GOT3 (cell line): Measurements from ENCODE around the gene TMEM239.
"Not testable (repeated sequence)": the region's sequence is repeated elsewhere in the genome, so short reads cannot be mapped to it uniquely, and the experiment has no call there.

Experiments
- DNase-seq: peaks from one replicate; lab custom pipeline; 2025; ENCODE audit warnings: mixed read lengths; lab: John Stamatoyannopoulos, UW

TMEM239 gene

DNA sequence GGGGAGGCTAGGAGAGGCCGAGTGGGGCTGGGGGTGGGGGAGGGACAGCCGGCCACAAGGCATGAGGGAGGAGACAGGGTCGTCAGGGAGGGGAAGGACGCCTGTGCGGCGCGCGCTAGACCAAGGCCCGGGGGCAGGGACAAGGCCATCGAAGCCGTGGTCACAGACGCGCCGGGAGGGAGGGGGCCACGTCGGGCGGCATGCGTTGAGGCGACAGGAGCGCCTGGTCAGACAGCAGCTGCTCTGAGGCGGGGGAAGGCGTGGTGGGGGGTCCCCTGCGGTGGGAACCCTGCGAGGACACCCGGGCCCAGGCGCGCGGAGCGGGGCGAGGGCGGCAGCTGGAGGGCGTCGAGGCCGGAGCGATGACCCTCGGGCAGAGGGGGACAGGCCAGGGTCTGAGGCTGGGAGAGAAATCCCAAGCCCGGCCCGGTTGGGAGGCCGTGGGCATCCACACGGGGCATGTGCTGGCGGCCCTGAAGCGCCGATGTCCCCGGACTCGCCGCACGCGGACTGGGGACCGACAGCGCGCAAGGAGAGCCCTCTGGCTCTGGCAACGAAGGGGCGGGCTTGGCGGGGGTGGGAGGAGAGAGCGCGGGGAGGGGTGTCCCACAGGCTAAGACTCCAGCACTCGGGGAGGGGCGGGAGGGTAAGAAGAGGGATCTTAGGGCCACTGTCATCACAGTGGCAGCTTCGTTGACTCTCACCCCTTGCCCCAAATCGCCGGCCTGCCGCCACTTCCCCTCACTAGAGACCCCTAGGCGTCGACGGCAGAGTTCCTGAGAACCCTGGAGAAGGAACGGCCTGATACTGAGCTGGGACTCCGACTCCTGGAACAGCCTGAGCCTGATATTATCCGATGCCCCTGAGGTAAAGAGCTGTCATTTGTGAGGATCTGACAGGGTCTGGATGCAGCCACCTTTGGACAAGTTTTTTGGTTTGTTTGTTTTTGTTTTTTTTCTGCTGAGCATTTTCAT, 5.0 kb downstream of the TMEM239 start:
- no peak for DNase-seq

DNA sequence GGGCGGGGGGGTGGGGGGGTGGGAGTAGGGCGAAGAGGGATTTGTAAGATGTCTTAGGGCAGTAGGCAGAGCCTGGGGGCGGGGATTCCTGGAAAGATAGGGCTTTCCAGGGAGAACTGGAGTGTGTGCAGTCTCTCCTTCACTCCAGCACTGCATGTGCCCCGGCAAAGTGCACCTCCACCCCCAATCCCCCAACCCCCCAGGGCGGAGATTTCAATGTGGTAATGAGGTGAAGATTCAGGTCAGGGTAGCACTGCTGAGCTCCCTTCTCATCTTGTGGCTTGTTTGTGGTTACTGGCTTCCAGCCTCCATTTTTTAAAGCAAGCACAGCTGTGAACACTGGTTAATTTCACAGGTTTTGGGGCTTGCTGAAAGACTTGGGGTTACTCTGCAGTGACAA, 5.9 kb downstream of the TMEM239 start:
- no peak for DNase-seq

DNA sequence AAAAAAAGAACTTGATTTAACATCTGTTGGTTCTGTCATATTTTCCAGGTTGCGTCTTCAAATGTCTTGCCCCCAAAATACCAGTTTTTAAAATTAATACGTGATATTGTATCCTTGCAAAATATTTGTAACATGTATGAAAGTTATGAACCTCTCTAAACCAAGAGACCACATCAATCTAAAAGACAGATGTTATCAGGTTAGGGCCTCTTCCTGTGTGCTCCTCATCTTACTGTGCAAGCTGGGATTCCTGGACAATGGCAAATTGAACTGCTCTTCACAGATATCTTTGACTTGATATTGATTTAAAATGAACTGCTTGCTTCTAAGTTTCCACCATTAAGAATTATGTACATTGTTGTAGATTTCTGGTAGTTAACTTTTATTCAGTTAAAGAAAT, 9.6 kb downstream of the TMEM239 start:
- DNase-seq = no peak

DNA sequence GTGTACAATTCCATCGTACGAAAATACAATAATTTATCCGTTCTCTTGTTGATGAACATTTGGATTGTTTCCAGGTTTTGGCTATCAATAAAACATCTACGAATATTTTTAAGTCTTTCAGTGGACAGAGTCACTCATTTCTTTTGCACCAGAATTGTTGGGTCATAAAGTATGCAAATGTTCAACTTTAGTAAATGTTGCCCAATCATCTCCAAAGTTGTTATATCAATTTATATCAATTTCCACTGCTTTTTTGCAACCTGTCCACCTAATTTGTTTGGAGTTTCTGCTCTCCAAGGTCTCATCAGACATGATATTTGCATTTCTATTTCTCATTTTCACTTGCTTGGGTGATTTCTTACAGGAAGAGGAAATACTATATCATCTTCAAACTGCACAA, 10.5 kb downstream of the TMEM239 start:
- no peak for DNase-seq

DNA sequence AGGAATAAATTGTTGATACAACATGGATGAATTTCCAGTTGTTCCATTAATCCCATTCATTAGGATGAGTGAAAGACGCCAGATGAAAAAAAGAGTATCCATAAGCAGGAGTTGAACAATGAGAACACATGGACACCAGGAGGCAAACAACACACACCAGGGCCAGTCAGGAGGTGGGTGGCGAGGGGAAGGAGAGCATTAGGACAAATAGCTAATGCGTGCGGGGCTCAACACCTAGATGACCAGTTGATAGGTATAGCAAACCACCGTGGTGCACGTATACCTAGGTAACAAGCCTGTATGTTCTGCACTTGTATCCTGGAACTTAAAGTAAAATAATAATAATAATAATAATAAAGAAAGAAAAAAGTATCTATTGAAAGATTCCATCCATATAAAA, 13.2 kb downstream of the TMEM239 start:
- no peak for DNase-seq

DNA sequence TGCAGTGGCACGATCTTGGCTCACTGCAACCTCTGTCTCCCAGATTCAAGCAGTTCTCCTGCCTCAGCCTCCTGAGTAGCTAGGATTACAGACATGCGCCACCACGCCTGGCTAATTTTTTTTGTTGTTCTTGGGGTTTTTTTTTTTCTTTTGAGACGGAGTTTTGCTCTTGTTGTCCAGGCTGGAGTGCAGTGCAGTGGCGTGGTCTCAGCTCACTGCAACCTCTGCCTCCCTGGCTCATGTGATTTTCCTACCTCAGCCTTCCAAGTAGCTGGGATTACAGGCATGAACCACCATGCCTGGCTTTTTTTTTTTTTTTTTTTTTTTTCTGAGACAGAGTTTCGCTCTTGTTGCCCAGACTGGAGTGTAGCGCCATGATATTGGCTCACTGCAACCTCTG, 15.0 kb downstream of the TMEM239 start:
- not testable (repeated sequence) for DNase-seq

DNA sequence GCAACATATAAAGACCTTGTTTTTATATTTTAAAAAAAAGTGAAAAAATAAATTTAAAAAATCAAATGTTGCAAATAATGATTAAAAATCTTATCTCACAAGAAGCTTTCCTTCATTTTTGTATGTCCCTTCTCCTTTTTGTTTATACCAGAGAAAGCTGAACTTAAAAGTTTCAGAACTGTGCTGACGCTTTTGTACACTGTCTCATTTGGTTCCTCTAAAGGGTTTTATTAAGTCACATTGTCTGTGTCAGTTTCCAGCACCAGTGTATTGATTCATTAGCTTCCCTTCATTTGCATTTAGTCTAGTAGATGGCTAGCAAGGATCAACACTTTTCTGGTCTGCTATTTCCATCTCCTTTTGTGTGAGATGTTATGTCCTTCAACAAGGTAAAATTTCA, 17.6 kb downstream of the TMEM239 start:
- no peak for DNase-seq

DNA sequence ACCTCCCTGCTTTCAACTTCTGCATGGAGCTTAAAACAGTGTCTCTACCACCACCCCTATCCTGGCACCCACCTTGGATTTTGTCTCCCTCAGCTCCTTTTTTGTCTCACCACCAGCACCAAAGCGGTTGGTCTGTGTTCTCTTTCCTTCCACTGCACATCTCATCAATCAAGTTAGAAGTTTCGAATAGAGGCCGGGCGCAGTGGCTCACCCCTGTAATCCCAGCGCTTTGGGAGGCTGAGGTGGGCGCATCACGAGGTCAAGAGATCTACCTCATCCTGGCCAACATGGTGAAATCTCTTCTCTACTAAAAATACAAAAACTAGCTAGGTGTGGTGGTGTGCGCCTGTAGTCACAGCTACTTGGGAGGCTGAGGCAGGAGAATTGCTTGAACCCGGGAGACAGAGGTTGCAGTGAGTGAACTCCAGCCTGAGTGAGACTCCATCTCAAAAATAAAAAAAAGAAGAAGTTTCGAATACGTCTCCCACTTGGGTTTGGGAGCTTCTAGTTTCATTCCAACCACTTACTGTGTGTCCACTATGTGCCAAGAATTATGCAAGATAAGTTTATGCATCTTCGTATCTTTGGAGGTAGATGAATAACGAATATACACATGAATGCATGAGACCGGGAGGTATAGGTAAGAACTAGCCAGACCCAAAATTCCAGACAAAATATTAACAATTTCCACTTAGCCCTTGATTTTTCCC, 18.4 kb downstream of the TMEM239 start:
- no peak for DNase-seq

DNA sequence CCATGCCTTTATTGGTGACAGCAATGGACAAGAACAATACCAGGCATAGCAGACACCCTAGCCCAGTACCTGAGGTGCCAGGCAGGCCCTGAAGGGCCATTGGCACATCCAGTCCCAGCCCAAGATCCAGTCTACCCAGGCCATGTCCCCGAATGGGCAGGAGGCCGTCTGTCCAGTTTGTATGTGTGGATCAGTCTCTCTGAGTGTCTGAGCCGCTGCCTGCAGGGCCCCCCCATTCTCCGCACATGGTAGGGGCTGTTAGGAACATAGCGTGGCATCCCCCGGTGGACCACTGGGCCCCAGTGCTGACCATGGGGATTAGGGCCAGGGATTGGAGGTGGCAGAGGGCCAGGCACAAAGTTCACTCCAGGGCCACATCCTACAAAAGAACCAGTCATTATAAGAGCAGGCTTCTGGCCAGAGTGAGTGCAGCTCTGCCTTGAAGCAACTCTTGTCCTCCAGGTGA, 19.2 kb downstream of the TMEM239 start:
- DNase-seq = no peak

DNA sequence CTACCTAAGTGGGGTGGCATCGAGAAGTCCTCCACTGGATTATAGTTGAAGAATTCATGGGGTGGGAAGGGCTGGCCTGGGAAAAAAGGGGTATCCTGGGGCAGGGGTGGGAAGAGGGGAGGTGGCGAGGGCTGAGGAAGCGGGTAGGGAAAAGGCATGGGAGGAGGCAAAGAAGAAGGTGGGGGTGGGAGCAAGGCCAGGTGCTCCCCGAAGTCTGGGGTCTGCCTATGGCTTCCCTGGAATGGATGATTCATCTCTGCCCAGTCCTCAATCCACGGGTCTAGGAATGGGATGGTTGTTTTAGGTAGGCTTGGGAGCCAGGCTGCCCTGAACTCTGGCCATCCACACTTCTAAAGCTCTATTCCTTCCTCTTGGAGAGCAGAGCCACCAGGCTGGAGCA, 19.9 kb downstream of the TMEM239 start:
- DNase-seq = no peak

DNA sequence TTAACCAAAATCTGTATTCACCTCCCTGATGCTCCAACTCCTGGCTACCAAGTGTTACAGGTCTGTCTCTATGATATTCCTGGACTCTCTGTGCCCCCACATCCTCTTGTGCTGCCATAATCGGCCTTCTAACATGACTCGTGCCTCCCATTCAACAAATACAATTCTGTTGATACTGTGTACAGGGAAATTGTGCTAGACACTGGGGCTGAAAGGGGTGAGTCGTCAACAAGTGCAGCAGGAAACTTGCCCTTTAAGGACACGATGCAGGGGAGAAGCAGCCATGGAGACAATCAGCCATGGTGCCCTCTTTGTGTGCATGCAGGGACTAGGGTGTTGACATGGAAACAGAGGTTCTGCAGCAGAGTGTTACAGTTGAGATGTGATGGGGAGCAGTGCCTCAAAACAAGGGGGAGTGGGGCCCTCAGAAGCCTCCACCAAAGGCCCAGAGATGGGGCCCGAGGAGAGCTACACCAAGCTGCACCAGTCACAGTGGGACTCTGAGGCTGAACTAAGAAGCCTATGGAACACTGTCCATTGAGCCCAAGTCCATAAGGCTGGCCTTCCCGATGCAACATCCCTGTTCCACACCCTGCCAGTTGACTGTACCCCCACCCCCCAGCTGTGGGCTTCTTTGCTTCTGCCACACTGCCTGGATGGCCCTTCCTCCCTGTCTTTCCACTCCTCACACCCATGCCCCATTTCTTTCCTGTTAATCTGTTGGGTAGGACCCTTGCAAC, 21.2 kb downstream of the TMEM239 start:
- no peak for DNase-seq

DNA sequence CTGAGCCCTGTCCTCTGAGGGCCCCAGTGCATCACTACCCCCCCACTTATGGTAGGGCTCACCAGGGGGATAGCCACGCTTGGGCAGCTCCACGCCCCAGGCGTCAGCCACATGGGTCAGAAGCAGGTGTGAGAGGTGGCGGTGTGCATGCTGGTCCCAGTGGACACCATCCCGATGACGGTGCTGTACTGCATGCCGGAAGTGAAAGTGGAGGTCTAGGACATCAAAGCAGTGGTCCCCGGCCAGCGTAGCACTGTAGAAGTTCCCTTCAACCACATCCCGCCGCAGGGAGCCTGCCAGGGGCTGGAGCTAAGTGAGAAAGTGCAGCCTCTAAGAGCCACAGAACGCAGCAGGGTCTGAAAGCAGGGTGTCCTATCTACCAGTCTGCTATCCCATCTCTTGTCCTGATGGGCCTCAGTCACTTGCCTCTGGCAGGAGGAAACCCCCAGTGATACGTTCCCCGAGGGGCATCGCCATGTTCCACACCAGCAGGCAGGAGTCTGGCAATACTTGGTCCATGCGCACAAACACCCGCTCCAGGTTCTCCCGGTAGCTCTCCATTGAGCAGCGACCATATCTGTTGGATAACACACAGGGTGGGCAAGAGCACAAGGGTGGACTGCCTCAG, 22.1 kb downstream of the TMEM239 start:
- no peak for DNase-seq

DNA sequence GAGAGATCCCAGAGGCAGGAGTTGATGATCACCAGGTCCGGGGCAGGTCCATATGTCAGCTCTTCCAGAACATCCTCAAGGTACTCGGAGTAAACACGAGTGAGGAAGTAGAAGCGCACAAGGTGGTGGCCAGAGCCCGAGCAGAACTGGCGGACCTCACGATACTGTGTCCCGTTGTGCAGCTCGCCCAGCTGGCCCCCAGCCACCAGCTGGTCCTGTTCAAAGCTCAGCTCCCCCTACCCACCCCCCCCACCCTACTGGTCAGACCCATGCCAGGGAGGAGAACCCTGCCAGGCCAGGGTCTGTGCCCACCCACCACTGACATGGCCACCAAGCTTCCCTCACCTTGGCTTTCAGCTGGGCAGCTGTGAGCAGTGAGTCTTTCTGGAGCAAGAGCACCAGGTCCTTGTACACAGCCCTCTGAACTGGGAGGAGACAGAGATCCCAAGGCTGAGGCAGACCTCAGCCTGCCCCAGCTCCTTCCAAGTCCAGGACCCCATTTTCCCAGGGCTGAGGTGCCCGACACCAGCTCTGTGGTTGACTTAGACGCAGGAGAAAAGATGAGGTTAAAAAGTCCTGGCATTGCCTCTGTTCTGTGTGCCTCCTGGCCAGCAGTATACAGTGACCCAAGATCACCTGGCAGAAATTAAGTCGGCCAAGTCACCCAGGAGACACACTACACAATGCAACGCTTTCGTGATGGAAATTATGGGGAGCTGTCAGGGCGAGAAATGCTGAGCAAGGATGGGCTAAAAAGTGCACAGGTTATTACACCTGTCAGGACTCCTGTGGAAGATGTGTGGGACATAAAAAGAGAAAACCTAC, 22.9 kb downstream of the TMEM239 start:
- no peak for DNase-seq

DNA sequence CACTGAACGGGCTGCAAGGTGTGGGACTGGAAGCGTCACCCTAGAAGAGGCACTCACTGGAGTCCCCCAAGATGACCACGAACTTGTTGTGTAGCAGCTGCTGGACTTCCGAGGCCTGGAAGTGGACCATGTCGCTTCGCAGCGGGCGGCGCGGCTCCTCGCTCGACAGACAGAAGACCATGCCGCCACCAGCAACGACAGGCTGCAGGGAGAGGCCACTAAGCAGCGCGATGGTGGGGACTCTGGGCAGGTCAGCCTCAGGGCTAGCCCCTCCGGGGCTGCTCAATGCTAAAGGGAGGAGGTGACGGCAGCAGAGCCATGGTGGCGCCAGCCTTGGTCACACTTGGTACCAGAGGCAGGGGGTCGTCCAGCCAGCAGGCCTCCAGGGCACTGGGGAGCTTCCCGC, 23.6 kb downstream of the TMEM239 start:
- DNase-seq = no peak

DNA sequence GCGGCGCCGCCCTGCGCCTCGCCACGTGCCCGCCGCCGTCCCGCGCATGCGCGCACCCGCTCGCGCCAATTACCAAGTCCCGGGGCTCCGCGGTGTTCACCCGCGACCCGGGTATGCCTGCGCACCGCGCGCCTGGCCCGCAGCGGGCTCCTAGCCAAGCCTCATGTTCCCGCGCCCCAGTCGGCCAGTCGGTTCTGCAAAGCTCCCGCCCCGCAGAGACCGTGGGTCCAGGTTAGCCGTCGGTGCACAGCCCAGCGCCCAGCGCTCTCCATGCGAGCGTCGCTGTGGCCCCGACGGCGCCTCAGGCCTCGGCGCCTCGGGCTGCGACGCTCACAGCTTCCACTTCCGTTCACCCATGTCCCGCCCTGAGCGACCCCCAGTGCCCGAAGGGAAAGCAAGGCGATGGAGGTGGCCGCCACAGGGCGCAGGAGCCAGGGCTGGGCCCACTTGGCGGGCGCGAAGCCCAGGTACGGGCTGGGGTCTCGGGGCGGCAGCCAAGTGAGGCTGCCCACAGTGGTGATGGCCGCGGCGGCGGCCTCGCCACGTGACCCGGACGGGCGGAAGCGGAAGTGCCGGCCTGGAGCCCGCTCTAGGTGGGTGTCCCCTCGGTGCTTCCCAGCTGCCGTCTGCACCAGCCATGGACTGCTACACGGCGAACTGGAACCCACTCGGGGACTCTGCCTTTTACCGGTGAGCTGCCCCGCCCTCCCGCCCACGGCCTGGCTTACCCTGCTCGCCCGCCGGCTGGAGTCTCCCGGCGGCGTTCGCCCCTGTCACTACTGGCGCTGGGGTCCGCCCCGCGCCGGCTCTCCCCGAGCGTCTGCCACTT, 24.2 kb downstream of the TMEM239 start, which contains the start of the genes PCED1A and VPS16:
Gene PCED1A, minus strand, starts transcription at position 518 of the 829 bp plus-strand sequence. CDS start 743 bp downstream, outside the sequence.
Gene VPS16, plus strand, starts transcription at position 608 of the 829 bp plus-strand sequence. Its CDS starts 30 bp downstream, at position 638.
- DNase-seq = peak; percentile 81

DNA sequence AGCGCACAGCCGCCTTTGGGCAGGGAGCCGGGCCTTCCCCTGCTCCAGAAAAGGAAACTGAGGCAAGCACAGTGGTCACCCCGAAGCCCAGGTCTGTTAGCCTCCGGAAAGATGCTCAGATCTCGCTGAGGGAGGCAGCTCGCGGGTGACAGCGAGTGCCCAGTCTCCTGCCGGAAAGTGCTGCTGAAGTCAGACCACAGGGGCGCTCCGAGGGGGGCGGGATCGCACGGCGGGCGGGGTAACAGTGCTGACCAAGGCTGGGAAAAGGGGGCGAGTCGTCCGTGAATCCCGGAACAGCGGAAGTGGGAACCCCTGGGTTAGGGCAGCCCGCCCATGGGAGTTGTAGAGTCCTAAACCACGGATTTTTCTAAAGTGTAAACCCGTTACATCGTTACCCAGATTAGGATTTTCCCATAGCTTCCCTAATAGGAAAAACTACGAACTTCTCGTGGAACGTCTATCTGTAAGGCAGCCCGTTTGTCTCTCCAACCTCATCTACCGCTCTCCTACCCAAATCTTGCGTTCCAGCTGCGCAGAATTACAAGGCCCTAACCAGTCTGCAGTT, 24.9 kb downstream of the TMEM239 start:
- peak; percentile 57 for DNase-seq

DNA sequence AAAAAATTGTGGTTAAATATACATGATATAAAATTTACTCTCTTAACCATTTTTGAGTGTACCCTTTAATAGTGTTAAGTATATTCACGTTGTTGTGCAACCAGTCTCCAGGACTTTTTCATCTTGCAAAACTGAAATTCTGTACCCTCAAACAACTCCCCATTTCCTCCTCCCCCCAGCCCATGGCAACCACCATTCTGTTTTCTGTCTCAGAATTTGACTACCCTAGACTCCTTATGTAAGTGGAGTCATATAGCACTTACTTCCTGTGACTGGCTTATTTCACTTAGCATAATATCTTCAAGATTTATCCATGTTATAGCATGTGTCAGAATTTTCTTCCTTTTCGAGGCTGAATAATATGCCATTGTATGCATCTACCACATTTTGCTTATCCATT, 29.4 kb downstream of the TMEM239 start:
- DNase-seq = no peak

DNA sequence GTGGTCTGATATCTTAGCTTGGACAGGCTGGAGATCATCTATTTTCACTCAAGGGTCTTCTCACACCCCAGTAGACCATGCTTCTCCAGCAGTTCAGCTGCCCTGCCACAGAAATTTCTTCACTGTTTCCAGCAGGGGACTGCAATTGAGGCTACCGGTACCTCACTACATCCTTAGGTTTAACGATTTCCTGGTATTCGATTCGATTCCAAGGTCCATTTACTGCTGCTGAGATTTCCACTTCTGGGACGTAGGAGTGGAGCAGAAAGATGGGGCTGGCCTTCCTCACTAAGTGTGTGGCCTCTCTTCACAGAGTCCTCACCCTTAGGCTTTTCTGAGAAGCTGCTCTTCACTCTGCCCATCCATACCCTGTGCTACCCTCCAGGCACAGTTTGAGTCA, 30.5 kb downstream of the TMEM239 start:
- no peak for DNase-seq

DNA sequence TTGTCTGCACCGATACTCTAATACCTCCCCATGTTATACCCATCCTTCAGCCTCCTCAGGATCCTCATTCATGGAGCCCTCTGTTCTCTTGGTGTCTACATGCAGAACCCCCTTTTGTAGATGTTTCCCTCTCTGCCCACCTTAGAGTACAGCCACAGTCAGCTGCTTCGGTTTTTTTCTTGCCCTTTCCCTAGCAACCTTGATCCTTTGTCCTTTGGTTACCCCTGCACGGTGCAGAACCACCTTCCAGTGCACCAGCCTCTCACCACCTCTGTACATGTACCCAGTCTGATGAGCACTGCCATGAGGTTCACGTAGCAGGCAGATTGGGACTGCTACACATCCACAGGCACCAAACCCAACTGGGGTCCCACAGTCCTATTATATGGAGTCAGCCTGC, 31.6 kb downstream of the TMEM239 start:
- no peak for DNase-seq
